Suprapubic skin (tissue), 4 donors: ENCODE data around the gene ARHGEF3. TPM values are rescaled to one million over a fixed set of nuclear protein-coding genes. Genes with fewer than 3 reads are reported as not detected.
A peak's percentile ranks its signal among the peaks of the same experiment; 100 is the strongest.

ENCODE experiments used
- DNase-seq, 2 donors: peaks; one replicate each; pipeline ENCODE4 v3.0.0-alpha.2; 2019; ENCODE audit warnings: low spot score in 2 of 2
- H3K27ac ChIP-seq: fragments of 200-600 bp; sonication (generic); one replicate; pipeline ENCODE4 v1.5.1; 2019
- H3K27me3 ChIP-seq: fragments of 200-600 bp; sonication (generic); one replicate; pipeline ENCODE4 v1.5.1; 2019
- H3K36me3 ChIP-seq: fragments of 200-600 bp; sonication (generic); one replicate; pipeline ENCODE4 v1.5.1; 2019
- H3K4me1 ChIP-seq: fragments of 200-600 bp; sonication (generic); one replicate; pipeline ENCODE4 v1.5.1; 2019
- H3K4me3 ChIP-seq: fragments of 200-600 bp; sonication (generic); one replicate; pipeline ENCODE4 v1.5.1; 2019; ENCODE audit warnings: mild to moderate bottlenecking
- H3K9me3 ChIP-seq: fragments of 200-600 bp; sonication (generic); one replicate; pipeline ENCODE4 v1.5.1; 2019
- CTCF ChIP-seq, 2 donors: fragments of 200-600 bp in 1 of 2; fragments of 450-650 bp in 1 of 2; sonication (generic) in 1 of 2; IDR thresholded peaks; one replicate each; pipeline ENCODE4 v1.5.1; 2016 to 2019; ENCODE audit warnings: antibody characterized with exemption in 2 of 2, mild to moderate bottlenecking in 1 of 2, moderate library complexity in 1 of 2
- EP300 ChIP-seq: sonication (generic); formaldehyde crosslinking; IDR thresholded peaks from one replicate; pipeline ENCODE4 v1.6.1; 2017; ENCODE audit warnings: antibody characterized with exemption
- POLR2A ChIP-seq, 2 donors: fragments of 450-650 bp; IDR thresholded peaks; one replicate each; pipeline ENCODE4 v1.6.1; 2017; ENCODE audit warnings: antibody characterized with exemption in 2 of 2, mild to moderate bottlenecking in 2 of 2, moderate library complexity in 2 of 2
- POLR2AphosphoS5 ChIP-seq, 3 donors: sonication (generic); formaldehyde crosslinking; IDR thresholded peaks; one replicate each; pipeline ENCODE4 v1.6.1; 2017; ENCODE audit warnings: antibody characterized with exemption in 3 of 3
- WGBS: methylation state at CpG from one replicate; pipeline ENCODE4 v1.1.5; 2018; 5-methylcytosine and 5-hydroxymethylcytosine counted together
- total RNA-seq, 4 donors: library from RNA; depleted of rRNA; stranded (reverse); fragments of >200 nt; gene quantifications; one replicate each; pipeline ENCODE4 v1.1.0, GENCODE V29; 2016

The ARHGEF3 gene
- total RNA-seq, 4 donors from 2014 or later = 16.3 to 23.0 (median 19.8) TPM

- peak overlapping the region; percentile 37 for H3K27ac ChIP-seq
- H3K4me1 ChIP-seq = peaks cover 44% of the 10 kb centered on the region
- H3K36me3 ChIP-seq = no peaks in the 10 kb centered on the region
- H3K9me3 ChIP-seq = no peaks in the 10 kb centered on the region
- WGBS = 13% methylated on average over 1 of the region's 1 CpG
- no peak overlapping the region for H3K4me3 ChIP-seq
- no peak for TF ChIP-seq POLR2A (IDR thresholded peaks at IDR 0.05)
- no peak for TF ChIP-seq CTCF (IDR thresholded peaks at IDR 0.05)
- TF ChIP-seq POLR2AphosphoS5 (IDR thresholded peaks at IDR 0.05) = no peak
- no peak for TF ChIP-seq EP300
- H3K27me3 ChIP-seq = no peaks in the 10 kb centered on the region
- DNase-seq = no peak
Observed at GRCh38 chr3:56813653-56813960, 11.9 kb upstream of the ARHGEF3 start.

DNA sequence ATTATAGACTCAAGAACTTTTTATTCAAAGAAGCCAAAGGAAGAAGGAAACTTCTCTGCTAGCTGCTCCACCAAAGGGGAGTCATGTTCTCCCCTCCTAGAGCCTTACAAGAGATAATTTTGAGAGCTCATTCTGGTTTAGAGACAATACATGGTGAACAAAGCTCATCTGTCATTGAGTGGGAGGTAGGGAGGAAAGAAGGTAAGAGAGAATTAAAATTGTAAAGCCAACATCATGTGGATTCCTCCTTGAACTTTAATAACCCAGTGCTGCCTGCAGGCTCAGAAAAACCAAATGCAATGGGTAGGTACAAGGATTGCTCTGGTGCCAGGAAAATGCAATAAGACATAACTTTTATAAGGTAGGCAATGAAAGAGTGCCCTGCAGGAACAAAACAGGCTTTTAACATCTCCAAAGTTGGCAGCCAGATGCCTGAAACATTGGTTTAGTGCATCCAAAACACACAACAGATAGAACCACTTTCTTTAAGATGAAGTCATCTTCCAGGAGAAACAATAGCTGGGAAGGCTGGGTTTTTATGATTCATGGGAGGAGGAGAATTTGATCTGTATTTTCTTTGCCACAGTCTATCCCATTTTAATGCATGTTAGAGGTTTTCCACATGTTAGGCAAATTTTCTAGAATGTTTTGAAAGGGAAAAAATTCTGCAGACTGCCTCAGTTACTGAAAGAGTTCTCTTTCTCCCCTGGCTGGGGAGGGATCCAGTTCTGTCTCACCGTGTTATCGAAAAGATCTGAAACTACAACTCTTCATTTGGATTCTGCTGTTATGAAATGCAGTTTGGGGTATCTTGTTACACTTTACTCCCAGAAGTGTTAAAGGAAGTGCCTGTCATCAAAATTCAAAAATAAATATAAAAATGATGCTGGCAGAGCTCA is 11.3 kb upstream of the ARHGEF3 start:
- H3K9me3 ChIP-seq = no peaks in the 10 kb centered on the region
- H3K27me3 ChIP-seq = no peaks in the 10 kb centered on the region
- H3K27ac ChIP-seq = peak overlapping the region; percentile 37
- peaks cover 40% of the 10 kb centered on the region for H3K4me1 ChIP-seq
- no peaks in the 10 kb centered on the region for H3K36me3 ChIP-seq
- H3K4me3 ChIP-seq = no peak overlapping the region
- no peak for DNase-seq
- WGBS = 23% methylated on average over 2 of the region's 2 CpGs
- TF ChIP-seq POLR2A (IDR thresholded peaks at IDR 0.05) = no peak
- no peak for TF ChIP-seq CTCF (IDR thresholded peaks at IDR 0.05)

GRCh38 chr3:56811546-56812202 is 9.9 kb upstream of the ARHGEF3 start:
- TF ChIP-seq CTCF (IDR thresholded peaks at IDR 0.05) = no peak
- TF ChIP-seq POLR2A (IDR thresholded peaks at IDR 0.05) = no peak
- TF ChIP-seq POLR2AphosphoS5 (IDR thresholded peaks at IDR 0.05) = no peak
- TF ChIP-seq EP300 = no peak
- Histone ChIP-seq H3K27ac (peak overlapping the region; percentile 50), H3K36me3 (no peaks in the 10 kb centered on the region), H3K9me3 (no peaks in the 10 kb centered on the region), H3K4me3 (no peak overlapping the region), H3K27me3 (no peaks in the 10 kb centered on the region), H3K4me1 (peaks cover 40% of the 10 kb centered on the region)
- no peak for DNase-seq
- 48% methylated on average over 5 of the region's 5 CpGs for WGBS

DNA sequence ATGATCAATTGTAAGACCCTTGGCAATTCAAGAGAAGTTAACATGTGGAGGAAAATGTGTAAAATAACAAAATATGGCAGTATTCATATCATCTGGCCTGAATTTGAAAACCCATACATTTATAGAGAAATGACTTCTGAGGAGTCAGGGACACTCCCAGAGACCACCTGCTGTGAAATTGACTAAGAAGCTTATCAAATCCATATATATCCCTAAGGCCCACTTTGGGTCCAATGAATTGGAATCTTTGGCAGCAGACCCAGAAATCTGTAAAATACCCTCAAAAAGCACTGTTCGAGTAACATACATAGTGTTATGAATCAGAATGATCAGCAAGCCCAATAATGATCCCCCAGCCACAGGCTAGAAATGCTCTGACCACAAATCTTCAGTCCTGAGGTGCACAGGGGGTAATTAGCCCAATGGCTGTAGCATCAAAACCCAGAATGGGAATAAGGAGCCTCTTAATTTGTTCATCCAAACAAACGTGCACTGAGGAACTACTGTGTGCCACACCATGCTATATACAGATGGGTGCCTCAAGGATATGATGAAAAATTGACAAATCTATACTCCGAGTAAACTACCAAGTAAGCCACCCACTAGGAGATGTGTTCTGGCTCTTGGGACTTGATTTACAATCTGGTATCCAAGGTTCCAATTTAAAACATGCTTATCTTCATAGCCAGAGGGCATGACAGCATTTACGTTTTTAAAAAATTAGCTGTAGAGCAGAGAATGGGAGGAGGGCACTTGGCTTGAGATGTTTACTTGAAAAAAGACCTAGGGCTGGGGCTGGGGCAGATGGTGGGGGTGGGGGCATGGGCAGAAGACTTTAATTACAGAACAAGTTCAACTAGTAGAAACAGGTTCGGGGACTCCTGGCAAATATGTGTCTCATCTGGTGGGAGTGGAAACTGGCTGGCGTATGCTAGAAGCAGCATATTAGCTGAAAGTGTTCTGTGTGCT is 9.1 kb upstream of the ARHGEF3 start:
- peak overlapping the region; percentile 50 for H3K27ac ChIP-seq
- no peak for DNase-seq
- TF ChIP-seq POLR2AphosphoS5 (IDR thresholded peaks at IDR 0.05) (no peak), CTCF (IDR thresholded peaks at IDR 0.05) (no peak)
- no peak overlapping the region for H3K4me3 ChIP-seq
- no peaks in the 10 kb centered on the region for H3K36me3 ChIP-seq
- H3K9me3 ChIP-seq = no peaks in the 10 kb centered on the region
- no peaks in the 10 kb centered on the region for H3K27me3 ChIP-seq
- WGBS = 42% methylated on average over 6 of the region's 6 CpGs
- peaks cover 40% of the 10 kb centered on the region for H3K4me1 ChIP-seq
